GM12878 (cell line): Measurements from ENCODE around the gene MLLT3. TPM values are rescaled to one million over a fixed set of nuclear protein-coding genes. Genes with fewer than 3 reads are reported as not detected.

ENCODE experiments used
- ATAC-seq: fragments of 200-7000 bp; cut with Tn5 transposase; 3 replicates; pipeline ENCODE4 v1.9.1; 2020; ENCODE audit warnings: mild to moderate bottlenecking, moderate library complexity
- BruUV-seq: library from RNA; stranded (reverse); fragments of 400-500 nt; replicated peaks from 2 replicates; lab custom pipeline; 2021; lab: Mats Ljungman, UMichigan
- CTCF ChIA-PET: fragments of 300-600 bp; sonication (Branson Sonifier 250); formaldehyde crosslinking; extraction: SDS; loops from one replicate; lab custom pipeline; 2021; ENCODE audit warnings: inconsistent platforms; lab: Yijun Ruan, JAX
- POLR2A ChIA-PET: fragments of 350-600 bp; formaldehyde crosslinking; extraction: SDS; loops from one replicate; lab custom pipeline; 2021; ENCODE audit warnings: inconsistent platforms; lab: Charles Lee
- RAD21 ChIA-PET: fragments of 300-600 bp; sonication (Branson Sonifier 250); formaldehyde crosslinking; loops from one replicate; lab custom pipeline; 2023; ENCODE audit warnings: antibody characterized with exemption; ENCODE audit not compliant: unreplicated experiment; lab: Charles Lee
- SMC1A ChIA-PET: fragments of 300-600 bp; sonication (Branson Sonifier 250); formaldehyde crosslinking; loops from one replicate; lab custom pipeline; 2023; ENCODE audit not compliant: unreplicated experiment, uncharacterized antibody; lab: Charles Lee
- DNase-seq: peaks from one replicate; pipeline ENCODE4 v3.0.0-alpha.2; 2011; ENCODE audit warnings: low read depth, low spot score
- FAIRE-seq: peaks from 3 replicates; lab custom pipeline; 2011; peaks lifted over from hg19 to GRCh38; lab: Jason Lieb, UNC
- H2AFZ ChIP-seq: 2 replicates; pipeline ENCODE4 v1.6.0; 2011; ENCODE audit warnings: low read depth, low read length, control low read depth; ENCODE audit not compliant: control insufficient read depth
- H3K27ac ChIP-seq: 2 replicates; pipeline ENCODE4 v1.5.1; 2011; ENCODE audit warnings: control low read depth; ENCODE audit not compliant: control insufficient read depth, insufficient read depth
- H3K27me3 ChIP-seq, 2 experiments: replicated peaks in 1 of 2; 2 replicates each; pipeline versions ENCODE4 v1.6.0 to v1.6.1; 2011; ENCODE audit warnings: low read length in 1 of 2; ENCODE audit not compliant: control insufficient read depth in 2 of 2, insufficient read depth in 2 of 2
- H3K36me3 ChIP-seq, 2 experiments: 2 replicates each; pipeline ENCODE4 v1.5.1; 2011; ENCODE audit warnings: low read length in 1 of 2; ENCODE audit not compliant: control insufficient read depth in 2 of 2, insufficient read depth in 2 of 2
- H3K4me1 ChIP-seq: 2 replicates; pipeline ENCODE4 v1.6.1; 2011; ENCODE audit warnings: mild to moderate bottlenecking, low read length, moderate library complexity, mixed read lengths; ENCODE audit not compliant: control insufficient read depth, insufficient read depth
- H3K4me2 ChIP-seq: 2 replicates; pipeline ENCODE4 v1.6.0; 2011; ENCODE audit warnings: control low read depth; ENCODE audit not compliant: control insufficient read depth, insufficient read depth
- H3K4me3 ChIP-seq: fragments of 200-600 bp; sonication (generic); 2 replicates; pipeline ENCODE4 v1.5.1; 2016
- H3K79me2 ChIP-seq: 2 replicates; pipeline ENCODE4 v1.6.0; 2011; ENCODE audit warnings: low read length; ENCODE audit not compliant: control insufficient read depth, insufficient read depth
- H3K9ac ChIP-seq: 2 replicates; pipeline ENCODE4 v1.8.0; 2011; ENCODE audit warnings: low read length, control low read depth, mixed read lengths; ENCODE audit not compliant: control insufficient read depth, insufficient read depth
- H3K9me3 ChIP-seq: replicated peaks from 3 replicates; pipeline ENCODE4 v1.5.1; 2011; ENCODE audit warnings: mild to moderate bottlenecking, low read length; ENCODE audit not compliant: control insufficient read depth, insufficient read depth
- H4K20me1 ChIP-seq: 2 replicates; pipeline ENCODE4 v1.6.0; 2011; ENCODE audit not compliant: control insufficient read depth, insufficient read depth
- ATF2 ChIP-seq: IDR thresholded peaks from 2 replicates; pipeline ENCODE4 v1.6.1; 2012; ENCODE audit warnings: low read length, inconsistent platforms
- ETV6 ChIP-seq, 2 experiments: fragments of 450-650 bp in 1 of 2; IDR thresholded peaks in 1 of 2; conservative IDR thresholded peaks in 1 of 2; 2 replicates each; pipeline ENCODE4 v1.6.1; 2014; ENCODE audit warnings: antibody characterized with exemption in 1 of 2, borderline replicate concordance in 1 of 2, low read depth in 1 of 2, mild to moderate bottlenecking in 1 of 2, moderate library complexity in 1 of 2
- JUND ChIP-seq: IDR thresholded peaks from 2 replicates; pipeline ENCODE4 v1.6.1; 2012; ENCODE audit warnings: low read depth, mild to moderate bottlenecking, low read length, improper control_type of control experiment, moderate library complexity
- MLLT1 ChIP-seq: fragments of 450-650 bp; IDR thresholded peaks from 2 replicates; pipeline ENCODE4 v1.6.1; 2016; ENCODE audit warnings: mild to moderate bottlenecking
- MXI1 ChIP-seq: fragments of 150-350 bp; IDR thresholded peaks from 2 replicates; pipeline ENCODE4 v1.6.1; 2011; ENCODE audit warnings: low read depth, mild to moderate bottlenecking, inconsistent platforms, low read length, improper control_type of control experiment
- NKRF ChIP-seq: fragments of 450-650 bp; conservative IDR thresholded peaks from 2 replicates; pipeline ENCODE4 v1.6.1; 2017; ENCODE audit warnings: mild to moderate bottlenecking, moderate library complexity
- RAD21 ChIP-seq: IDR thresholded peaks from 2 replicates; pipeline ENCODE4 v1.6.1; 2011; ENCODE audit warnings: mild to moderate bottlenecking, low read depth, low read length, moderate library complexity; ENCODE audit not compliant: insufficient read depth
- RCOR1 ChIP-seq: conservative IDR thresholded peaks from 2 replicates; pipeline ENCODE4 v1.6.1; 2012; ENCODE audit warnings: low read depth, low read length, improper control_type of control experiment
- RELB ChIP-seq: fragments of 450-650 bp; IDR thresholded peaks from 2 replicates; pipeline ENCODE4 v1.6.1; 2017; ENCODE audit warnings: low read depth, mild to moderate bottlenecking, moderate library complexity
- SKIL ChIP-seq: fragments of 450-650 bp; IDR thresholded peaks from 2 replicates; pipeline ENCODE4 v1.6.1; 2017; ENCODE audit warnings: mild to moderate bottlenecking, low read depth, inconsistent platforms; ENCODE audit not compliant: poor library complexity, severe bottlenecking
- TAF1 ChIP-seq: IDR thresholded peaks from 2 replicates; pipeline ENCODE4 v1.6.1; 2011; ENCODE audit warnings: mild to moderate bottlenecking, low read depth, low read length, borderline replicate concordance
- WGBS: methylation state at CpG from one replicate; pipeline ENCODE4 v1.1.6; 2016; ENCODE audit warnings: low lambda C conversion rate; ENCODE audit not compliant: insufficient replicate concordance, insufficient coverage; ENCODE audit errors: missing lambda C conversion rate; 5-methylcytosine and 5-hydroxymethylcytosine counted together
- in situ Hi-C: fragments of 300-500 bp; cut with MboI; formaldehyde crosslinking; loops from 9 replicates; pipeline ENCODE4 v1.14.3; 2018; ENCODE audit warnings: mixed read lengths
- intact Hi-C: fragments of 100-400 bp; cut with micrococcal nuclease; formaldehyde crosslinking; loops from one replicate; pipeline ENCODE4 v1.14.2; 2022; ENCODE audit not compliant: unreplicated experiment
- polyA plus RNA-seq, 11 experiments: library from polyadenylated mRNA; depleted of rRNA in 4 of 11; unstranded in 6 of 11; stranded (reverse) in 5 of 11; fragments of >200 nt; fragmentation: Nextera tagmentation in 4 of 11; fragmentation: Illumina TruSeq in 1 of 11; extraction: Ambion mirVana in 4 of 11; extraction: Trizol in 1 of 11; gene quantifications; 1 replicate in 1 of 11; 2 replicates in 10 of 11; pipeline versions ENCODE4 v1.2.1 to v1.2.3, GENCODE V29; 2011 to 2016; ENCODE audit warnings: inconsistent platforms in 2 of 11, missing spikeins in 2 of 11, low read depth in 1 of 11
- total RNA-seq, 4 experiments: library from RNA; depleted of rRNA in 3 of 4; stranded (reverse); fragments of >200 nt in 3 of 4; fragmentation: Illumina TruSeq in 1 of 4; extraction: Trizol in 1 of 4; gene quantifications; 2 replicates each; pipeline versions ENCODE4 v1.2.1 to v1.2.3, GENCODE V29; 2013 to 2021

The MLLT3 gene
- total and polyA plus RNA-seq, 10 of the 15 experiments (the other 5 are each of a cell fraction or from before 2014, with no cell fraction given): 17.7 to 72.3 (median 35.6) TPM

- Histone ChIP-seq H2AFZ (peak overlapping the region; percentile 52; the same call in 1 of the 2 replicates), H4K20me1 (no peaks in the 10 kb centered on the region), H3K9me3 (no peaks in the 10 kb centered on the region), H3K9ac (no peak overlapping the region), H3K27me3 (no peaks in the 10 kb centered on the region), H3K4me2 (no peak overlapping the region), H3K79me2 (peaks cover 22% of the 10 kb centered on the region), H3K4me1 (no peaks in the 10 kb centered on the region), H3K36me3 (no peaks in the 10 kb centered on the region), H3K27ac (no peak overlapping the region), H3K4me3 (no peak overlapping the region)
- ChIA-PET RAD21 (interaction anchor here (0.6 to 8.1 kb wide), 51 partner anchors 9 to 485 kb away, joined by 3 to 194 read pairs (median 5); partner anchors contain the start of gene FOCAD), POLR2A (interaction anchor here (0.6 to 7.4 kb wide), 9 partner anchors 15 to 269 kb away, joined by 3 to 87 read pairs (median 5); partner anchors contain the start of gene FOCAD), SMC1A (interaction anchor here (0.6 to 8.3 kb wide), 63 partner anchors 8 to 698 kb away, joined by 3 to 232 read pairs (median 5); partner anchors contain the start of gene FOCAD), CTCF (interaction anchor here (0.6 to 7.8 kb wide), 53 partner anchors 9 to 697 kb away, joined by 3 to 114 read pairs (median 5); partner anchors contain the start of gene FOCAD)
- in situ Hi-C loops (loop anchor here (5.0 kb wide), 4 partner anchors 268 to 698 kb away; no protein-coding TSS in a partner anchor), intact Hi-C loops (loop anchor here (2.0 kb wide), 1 partner anchor 202 kb away; no protein-coding TSS in a partner anchor)
- DNase-seq: no peak
- TF ChIP-seq MLLT1: peak; percentile 51; the same call in 1 of the 2 replicates
- TF ChIP-seq JUND: no peak
- no peak for TF ChIP-seq RCOR1
- no peak for TF ChIP-seq ETV6 (conservative IDR thresholded peaks at IDR 0.05 in 1 of 2, IDR thresholded peaks at IDR 0.05 in 1 of 2; ENCODE audit: borderline replicate concordance in 1 of 2, low read depth in 1 of 2)
- TF ChIP-seq TAF1: no peak
- TF ChIP-seq NKRF: no peak
- no peak for TF ChIP-seq SKIL
- 0 out of 2 replicates have a peak, but pooled peaks have one; percentile 2 for TF ChIP-seq MXI1
- TF ChIP-seq ATF2: peak; percentile 33; the same call in 1 of the 2 replicates
- no peak for TF ChIP-seq RAD21
- 0 out of 2 replicates have a peak, but pooled peaks have one; percentile 2 for TF ChIP-seq RELB
- 68% methylated on average over 2 of the region's 2 CpGs for WGBS
- no peak for ATAC-seq
- no TSS peak for BruUV-seq
- no peak for FAIRE-seq
These were observed 2.7 kb upstream of the MLLT3 start for GRCh38 chr9:20625003-20625349.
